D341Med (cell line): ENCODE measurements around the gene RNF150.
"Not testable (repeated sequence)": the region's sequence is repeated elsewhere in the genome, so short reads cannot be mapped to it uniquely, and the experiment has no call there.

Source experiments
- DNase-seq: peaks from one replicate; pipeline ENCODE4 v3.0.0; 2012; ENCODE audit warnings: low spot score

The RNF150 gene

GRCh38 chr4:140816806-140817510 is 316.3 kb downstream of the RNF150 start:
- no peak for DNase-seq

- no peak for DNase-seq
These were observed 319.5 kb downstream of the RNF150 start for GRCh38 chr4:140813804-140814203.

- DNase-seq, result no peak
These were observed 320.4 kb downstream of the RNF150 start for GRCh38 chr4:140812916-140813315.

- DNase-seq, result peak; percentile 91
These were observed 321.8 kb downstream of the RNF150 start for GRCh38 chr4:140811429-140811828.

GRCh38 chr4:140810591-140811169 is 322.6 kb downstream of the RNF150 start:
- not testable (repeated sequence) for DNase-seq
